Measurements from ENCODE around the gene RAET1E.

DNA sequence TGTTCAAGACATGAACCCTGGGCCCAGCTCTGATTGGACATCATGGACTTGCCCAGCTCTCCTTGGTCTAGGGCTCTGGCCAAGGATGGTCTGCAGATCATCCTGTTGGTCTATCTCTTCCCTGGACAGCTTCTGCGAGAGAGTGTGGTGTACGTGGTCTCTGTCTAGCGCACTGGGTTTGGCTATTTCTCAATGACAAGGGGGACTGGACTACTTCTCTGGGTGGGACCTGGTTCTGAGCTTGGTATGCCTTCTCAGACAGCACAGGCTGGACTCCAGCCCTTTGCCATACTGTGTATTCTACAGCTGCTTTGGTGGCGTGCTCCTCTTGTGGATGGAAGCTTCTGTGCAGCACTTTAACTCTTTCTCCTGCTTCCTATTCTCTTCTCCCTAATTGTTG, 8.5 kb upstream of the RAET1E start:
- TF ChIP-seq CBX2 (IDR thresholded peaks at IDR 0.05; ENCODE audit: insufficient read depth, low read length, poor library complexity, severe bottlenecking) (no peak), HDGF (IDR thresholded peaks at IDR 0.05) (no peak), ESRRA (IDR thresholded peaks at IDR 0.05; ENCODE audit: borderline replicate concordance, low read depth) (no peak), MAFG (tag; conservative IDR thresholded peaks at IDR 0.05) (no peak), STAT5B (CRISPR knock-in tag; IDR thresholded peaks at IDR 0.05) (no peak), JUN (IDR thresholded peaks at IDR 0.05; ENCODE audit: borderline replicate concordance, low read depth, low read length) (no peak), JUN (CRISPR knock-in tag; IDR thresholded peaks at IDR 0.05; ENCODE audit: borderline replicate concordance) (no peak), ILK (tag; IDR thresholded peaks at IDR 0.05; ENCODE audit: borderline replicate concordance, low read depth) (no peak), SMC3 (conservative IDR thresholded peaks at IDR 0.05; ENCODE audit: insufficient read depth, low read depth, low read length) (no peak), TAF1 (IDR thresholded peaks at IDR 0.05; ENCODE audit: control insufficient read depth, extremely low read depth, insufficient read depth, low read length, severe bottlenecking) (no peak), JUND (IDR thresholded peaks at IDR 0.05; ENCODE audit: borderline replicate concordance, low read depth, low read length) (no peak), JUND (tag; IDR thresholded peaks at IDR 0.05; ENCODE audit: borderline replicate concordance, low read depth, low read length) (no peak)
- TF ChIP-seq, protein P1, sequence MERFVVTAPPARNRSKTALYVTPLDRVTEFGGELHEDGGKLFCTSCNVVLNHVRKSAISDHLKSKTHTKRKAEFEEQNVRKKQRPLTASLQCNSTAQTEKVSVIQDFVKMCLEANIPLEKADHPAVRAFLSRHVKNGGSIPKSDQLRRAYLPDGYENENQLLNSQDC (CRISPR knock-in tag; IDR thresholded peaks at IDR 0.05), result no peak
- TF ChIP-seq, protein P2, sequence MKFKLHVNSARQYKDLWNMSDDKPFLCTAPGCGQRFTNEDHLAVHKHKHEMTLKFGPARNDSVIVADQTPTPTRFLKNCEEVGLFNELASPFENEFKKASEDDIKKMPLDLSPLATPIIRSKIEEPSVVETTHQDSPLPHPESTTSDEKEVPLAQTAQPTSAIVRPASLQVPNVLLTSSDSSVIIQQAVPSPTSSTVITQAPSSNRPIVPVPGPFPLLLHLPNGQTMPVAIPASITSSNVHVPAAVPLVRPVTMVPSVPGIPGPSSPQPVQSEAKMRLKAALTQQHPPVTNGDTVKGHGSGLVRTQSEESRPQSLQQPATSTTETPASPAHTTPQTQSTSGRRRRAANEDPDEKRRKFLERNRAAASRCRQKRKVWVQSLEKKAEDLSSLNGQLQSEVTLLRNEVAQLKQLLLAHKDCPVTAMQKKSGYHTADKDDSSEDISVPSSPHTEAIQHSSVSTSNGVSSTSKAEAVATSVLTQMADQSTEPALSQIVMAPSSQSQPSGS (CRISPR knock-in tag; IDR thresholded peaks at IDR 0.05), result no peak
- TF ChIP-seq, protein P3, sequence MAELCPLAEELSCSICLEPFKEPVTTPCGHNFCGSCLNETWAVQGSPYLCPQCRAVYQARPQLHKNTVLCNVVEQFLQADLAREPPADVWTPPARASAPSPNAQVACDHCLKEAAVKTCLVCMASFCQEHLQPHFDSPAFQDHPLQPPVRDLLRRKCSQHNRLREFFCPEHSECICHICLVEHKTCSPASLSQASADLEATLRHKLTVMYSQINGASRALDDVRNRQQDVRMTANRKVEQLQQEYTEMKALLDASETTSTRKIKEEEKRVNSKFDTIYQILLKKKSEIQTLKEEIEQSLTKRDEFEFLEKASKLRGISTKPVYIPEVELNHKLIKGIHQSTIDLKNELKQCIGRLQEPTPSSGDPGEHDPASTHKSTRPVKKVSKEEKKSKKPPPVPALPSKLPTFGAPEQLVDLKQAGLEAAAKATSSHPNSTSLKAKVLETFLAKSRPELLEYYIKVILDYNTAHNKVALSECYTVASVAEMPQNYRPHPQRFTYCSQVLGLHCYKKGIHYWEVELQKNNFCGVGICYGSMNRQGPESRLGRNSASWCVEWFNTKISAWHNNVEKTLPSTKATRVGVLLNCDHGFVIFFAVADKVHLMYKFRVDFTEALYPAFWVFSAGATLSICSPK (IDR thresholded peaks at IDR 0.05; ENCODE audit: borderline replicate concordance), result no peak
- TF ChIP-seq, protein P4, sequence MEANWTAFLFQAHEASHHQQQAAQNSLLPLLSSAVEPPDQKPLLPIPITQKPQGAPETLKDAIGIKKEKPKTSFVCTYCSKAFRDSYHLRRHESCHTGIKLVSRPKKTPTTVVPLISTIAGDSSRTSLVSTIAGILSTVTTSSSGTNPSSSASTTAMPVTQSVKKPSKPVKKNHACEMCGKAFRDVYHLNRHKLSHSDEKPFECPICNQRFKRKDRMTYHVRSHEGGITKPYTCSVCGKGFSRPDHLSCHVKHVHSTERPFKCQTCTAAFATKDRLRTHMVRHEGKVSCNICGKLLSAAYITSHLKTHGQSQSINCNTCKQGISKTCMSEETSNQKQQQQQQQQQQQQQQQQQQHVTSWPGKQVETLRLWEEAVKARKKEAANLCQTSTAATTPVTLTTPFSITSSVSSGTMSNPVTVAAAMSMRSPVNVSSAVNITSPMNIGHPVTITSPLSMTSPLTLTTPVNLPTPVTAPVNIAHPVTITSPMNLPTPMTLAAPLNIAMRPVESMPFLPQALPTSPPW (CRISPR knock-in tag; IDR thresholded peaks at IDR 0.05), result no peak

Data from K562 (cell line).